Neutrophil (primary cell): ENCODE data around the gene GJD4.

Experiments used
- H3K27ac ChIP-seq: fragments of 200-600 bp; sonication (generic); 2 replicates; pipeline ENCODE4 v1.5.1; 2016; ENCODE audit warnings: mild to moderate bottlenecking, moderate library complexity
- H3K27me3 ChIP-seq: fragments of 200-600 bp; sonication (generic); 2 replicates; pipeline ENCODE4 v1.6.0; 2016; ENCODE audit warnings: mild to moderate bottlenecking
- H3K36me3 ChIP-seq: fragments of 200-600 bp; sonication (generic); 2 replicates; pipeline ENCODE4 v1.5.1; 2017
- H3K4me1 ChIP-seq, 2 experiments: fragments of 200-600 bp in 1 of 2; sonication (generic) in 1 of 2; 1 replicate in 1 of 2; 2 replicates in 1 of 2; pipeline versions ENCODE4 v1.5.1 to v1.6.1; 2013 to 2016; ENCODE audit warnings: low read depth in 1 of 2, low read length in 1 of 2, mild to moderate bottlenecking in 1 of 2, moderate library complexity in 1 of 2; ENCODE audit not compliant: control insufficient read depth in 1 of 2, insufficient read depth in 1 of 2
- H3K4me3 ChIP-seq, 2 experiments: fragments of 200-600 bp in 1 of 2; sonication (generic) in 1 of 2; 1 replicate in 1 of 2; 2 replicates in 1 of 2; pipeline ENCODE4 v1.5.1; 2013 to 2016; ENCODE audit warnings: low read depth in 1 of 2, low read length in 1 of 2, mild to moderate bottlenecking in 1 of 2, moderate library complexity in 1 of 2
- H3K9me3 ChIP-seq: fragments of 200-600 bp; sonication (generic); 2 replicates; pipeline ENCODE4 v1.5.1; 2016
- TF ChIP-seq, protein P1 (sequence below): fragments of 200-600 bp; sonication (generic); IDR thresholded peaks from 2 replicates; pipeline ENCODE4 v1.5.1; 2016; ENCODE audit warnings: antibody characterized with exemption

GJD4 gene, protein sequence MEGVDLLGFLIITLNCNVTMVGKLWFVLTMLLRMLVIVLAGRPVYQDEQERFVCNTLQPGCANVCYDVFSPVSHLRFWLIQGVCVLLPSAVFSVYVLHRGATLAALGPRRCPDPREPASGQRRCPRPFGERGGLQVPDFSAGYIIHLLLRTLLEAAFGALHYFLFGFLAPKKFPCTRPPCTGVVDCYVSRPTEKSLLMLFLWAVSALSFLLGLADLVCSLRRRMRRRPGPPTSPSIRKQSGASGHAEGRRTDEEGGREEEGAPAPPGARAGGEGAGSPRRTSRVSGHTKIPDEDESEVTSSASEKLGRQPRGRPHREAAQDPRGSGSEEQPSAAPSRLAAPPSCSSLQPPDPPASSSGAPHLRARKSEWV

DNA sequence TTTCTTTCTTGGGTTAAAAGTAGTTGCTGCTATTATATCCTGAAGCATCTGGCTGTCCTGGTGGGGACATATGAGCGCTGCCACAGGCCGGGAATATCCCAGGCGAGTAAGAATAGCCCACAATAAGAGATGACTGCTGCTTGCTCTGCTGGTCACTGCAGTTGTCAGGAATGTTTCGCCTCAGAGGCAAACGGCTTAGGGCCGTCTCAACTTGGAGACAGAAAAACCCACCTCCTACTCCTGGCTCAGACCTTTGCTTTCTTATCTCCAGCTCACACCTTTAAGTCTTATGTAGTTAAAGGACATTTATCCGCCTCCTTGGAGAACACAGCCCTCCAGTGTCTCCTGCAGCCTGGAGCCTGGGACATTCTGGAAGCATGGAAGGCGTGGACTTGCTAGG is at the start of gene GJD4:
Gene GJD4, plus strand, starts transcription at position 151 of the 400 bp plus-strand sequence. Its CDS starts 227 bp downstream, at position 378.
- Histone ChIP-seq H3K4me1 (peaks cover 0 to 8% of the 10 kb centered on the region in 2 experiments), H3K27ac (no peak within 1 kb of the TSS), H3K27me3 (peaks cover 93% of the 10 kb centered on the region), H3K9me3 (no peaks in the 10 kb centered on the region), H3K36me3 (no peaks in the 10 kb centered on the region), H3K4me3 (no peak within 1 kb of the TSS)
- TF ChIP-seq, protein P1, sequence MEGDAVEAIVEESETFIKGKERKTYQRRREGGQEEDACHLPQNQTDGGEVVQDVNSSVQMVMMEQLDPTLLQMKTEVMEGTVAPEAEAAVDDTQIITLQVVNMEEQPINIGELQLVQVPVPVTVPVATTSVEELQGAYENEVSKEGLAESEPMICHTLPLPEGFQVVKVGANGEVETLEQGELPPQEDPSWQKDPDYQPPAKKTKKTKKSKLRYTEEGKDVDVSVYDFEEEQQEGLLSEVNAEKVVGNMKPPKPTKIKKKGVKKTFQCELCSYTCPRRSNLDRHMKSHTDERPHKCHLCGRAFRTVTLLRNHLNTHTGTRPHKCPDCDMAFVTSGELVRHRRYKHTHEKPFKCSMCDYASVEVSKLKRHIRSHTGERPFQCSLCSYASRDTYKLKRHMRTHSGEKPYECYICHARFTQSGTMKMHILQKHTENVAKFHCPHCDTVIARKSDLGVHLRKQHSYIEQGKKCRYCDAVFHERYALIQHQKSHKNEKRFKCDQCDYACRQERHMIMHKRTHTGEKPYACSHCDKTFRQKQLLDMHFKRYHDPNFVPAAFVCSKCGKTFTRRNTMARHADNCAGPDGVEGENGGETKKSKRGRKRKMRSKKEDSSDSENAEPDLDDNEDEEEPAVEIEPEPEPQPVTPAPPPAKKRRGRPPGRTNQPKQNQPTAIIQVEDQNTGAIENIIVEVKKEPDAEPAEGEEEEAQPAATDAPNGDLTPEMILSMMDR = no peak

DNA sequence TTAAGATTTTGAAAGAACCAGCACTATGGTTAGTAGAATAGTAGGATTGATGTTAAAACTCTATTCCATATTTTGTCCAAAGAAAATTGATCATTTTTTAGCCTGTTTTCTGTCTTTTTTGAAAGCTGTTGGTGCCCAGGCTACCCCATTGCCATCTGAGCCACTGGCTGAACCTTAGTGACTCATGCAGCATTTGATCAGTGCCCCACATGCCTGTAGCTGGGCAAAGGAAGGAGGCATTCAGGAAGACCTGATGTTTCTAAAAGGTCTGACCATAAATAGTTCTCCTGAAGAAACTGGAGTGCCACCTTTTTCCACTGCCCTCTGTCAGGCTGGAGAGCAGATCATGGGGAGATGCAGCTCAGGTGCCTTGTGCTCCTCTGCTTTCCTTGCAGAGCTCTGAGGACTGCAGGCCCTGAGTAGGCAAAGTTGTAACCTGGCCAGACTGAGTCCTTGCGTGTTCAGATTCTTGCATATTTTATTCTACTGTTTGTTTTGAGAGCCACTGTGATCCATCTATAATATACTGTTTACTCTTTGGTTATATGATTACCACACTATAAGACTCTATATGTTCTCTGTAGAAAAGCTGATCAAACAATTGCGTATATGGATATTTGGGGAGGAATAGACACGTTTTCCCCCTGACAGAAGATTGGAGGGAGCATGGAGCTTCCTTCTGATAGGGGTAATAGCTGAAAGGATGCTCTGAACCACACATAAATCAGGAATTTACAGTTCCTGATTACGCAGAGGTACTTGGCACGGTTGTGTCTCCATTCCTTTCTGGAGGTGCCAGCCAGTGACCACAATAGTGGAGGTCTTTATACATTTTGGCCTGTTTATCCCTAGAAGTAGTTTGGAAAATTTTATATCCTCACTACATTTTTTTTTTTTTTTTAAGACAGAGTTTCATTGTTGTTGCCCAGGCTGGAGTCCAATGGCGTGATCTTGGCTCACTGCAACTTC is 48.9 kb upstream of the GJD4 start:
- Histone ChIP-seq H3K4me1 (no peaks in the 10 kb centered on the region), H3K36me3 (peaks cover 58% of the 10 kb centered on the region), H3K4me3 (no peak overlapping the region), H3K27ac (no peak overlapping the region), H3K27me3 (no peaks in the 10 kb centered on the region), H3K9me3 (no peaks in the 10 kb centered on the region)
- TF ChIP-seq, protein P1 = no peak

DNA sequence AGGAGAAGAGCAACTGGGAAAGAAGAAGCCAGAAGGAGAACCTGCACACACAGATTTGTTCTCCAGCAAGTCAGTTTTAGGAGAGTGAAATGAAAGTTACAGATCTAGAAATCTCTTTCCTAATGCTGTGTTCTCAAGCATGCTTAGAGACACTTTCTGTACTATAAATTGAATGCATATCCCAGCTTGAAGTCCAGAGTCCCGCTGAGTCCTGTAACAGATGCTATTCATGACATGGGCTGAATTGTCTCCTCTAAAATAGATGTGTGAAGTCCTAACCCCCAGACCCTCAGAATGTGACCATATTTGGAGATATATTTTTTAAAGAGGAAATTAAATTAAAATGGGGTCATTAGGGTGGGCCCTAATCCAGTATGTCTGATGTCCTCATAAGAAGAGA is 46.9 kb upstream of the GJD4 start:
- Histone ChIP-seq H3K27ac (no peak overlapping the region), H3K36me3 (peaks cover 56% of the 10 kb centered on the region), H3K4me1 (peaks cover 1 to 3% of the 10 kb centered on the region in 2 experiments), H3K4me3 (no peak overlapping the region), H3K27me3 (no peaks in the 10 kb centered on the region), H3K9me3 (no peaks in the 10 kb centered on the region)
- TF ChIP-seq, protein P1 = no peak

DNA sequence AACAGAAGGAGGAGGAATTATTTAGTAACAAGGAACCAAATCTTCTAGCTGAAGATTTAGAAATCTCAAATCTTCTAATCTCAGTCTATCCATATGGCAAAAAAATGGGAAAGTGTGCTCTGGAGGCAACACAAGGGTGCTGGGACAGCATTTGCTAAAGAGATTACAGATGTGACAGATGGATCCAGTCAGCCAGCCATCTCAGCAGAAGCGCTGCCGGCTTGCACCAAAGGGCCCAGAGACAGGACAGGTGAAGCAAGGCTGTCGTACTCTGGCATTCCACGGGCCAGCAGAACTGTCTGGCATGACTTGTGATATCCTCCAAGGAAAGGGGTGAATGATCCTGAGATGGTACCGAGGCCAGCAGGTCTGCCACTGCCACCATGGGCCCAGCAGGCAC is 45.7 kb upstream of the GJD4 start:
- Histone ChIP-seq H3K9me3 (no peaks in the 10 kb centered on the region), H3K27me3 (no peaks in the 10 kb centered on the region), H3K27ac (no peak overlapping the region), H3K36me3 (peaks cover 48% of the 10 kb centered on the region), H3K4me3 (no peak overlapping the region), H3K4me1 (peaks cover 4 to 8% of the 10 kb centered on the region in 2 experiments)
- TF ChIP-seq, protein P1 = no peak

DNA sequence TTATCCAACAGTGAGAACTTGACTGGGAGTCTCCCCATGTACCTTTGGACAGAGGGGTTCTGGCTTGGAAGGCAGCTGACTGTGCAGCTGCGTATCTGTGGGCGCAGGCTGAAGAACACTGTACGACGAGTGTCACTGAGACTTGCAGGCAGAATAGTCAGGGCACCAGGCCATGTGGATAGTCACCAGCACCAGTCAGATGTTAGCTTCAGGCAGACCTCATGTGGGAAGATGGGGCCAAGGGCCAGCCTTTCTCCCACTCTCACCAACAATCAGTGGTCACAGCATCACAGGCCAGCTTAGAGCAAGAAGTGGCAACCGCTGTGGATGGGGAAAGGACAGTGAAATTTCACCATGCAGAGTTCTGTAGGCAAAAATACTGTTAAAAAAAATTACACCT is 43.4 kb upstream of the GJD4 start:
- peaks cover 9 to 13% of the 10 kb centered on the region in 2 experiments for H3K4me1 ChIP-seq
- no peaks in the 10 kb centered on the region for H3K9me3 ChIP-seq
- TF ChIP-seq, protein P1 = no peak
- no peak overlapping the region for H3K4me3 ChIP-seq
- no peak overlapping the region for H3K27ac ChIP-seq
- peaks cover 43% of the 10 kb centered on the region for H3K36me3 ChIP-seq
- no peaks in the 10 kb centered on the region for H3K27me3 ChIP-seq
